HG02678 (cell line): ENCODE data around the gene OR4D5.

Experiments used
- ATAC-seq: cut with Tn5 transposase; IDR thresholded peaks from one replicate; pipeline ENCODE4 v1.9.1; 2021; ENCODE audit warnings: mild to moderate bottlenecking, moderate library complexity; ENCODE audit not compliant: unreplicated experiment

OR4D5 gene

DNA sequence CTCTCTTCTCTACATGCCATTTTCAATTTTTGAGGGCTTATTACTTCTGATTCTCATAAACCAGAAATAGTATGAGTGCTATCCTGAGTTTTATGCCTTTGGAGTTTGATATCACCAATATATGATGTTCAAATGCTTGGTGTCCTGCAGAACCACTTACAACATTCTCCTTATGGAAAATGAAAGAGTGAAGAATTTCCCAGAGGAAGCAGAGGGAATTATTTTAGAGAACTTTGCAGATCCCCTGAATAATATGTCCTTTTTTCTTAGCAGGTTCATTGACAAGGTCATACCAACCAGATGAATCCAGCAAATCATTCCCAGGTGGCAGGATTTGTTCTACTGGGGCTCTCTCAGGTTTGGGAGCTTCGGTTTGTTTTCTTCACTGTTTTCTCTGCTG, at the start of gene OR4D5:
Gene OR4D5, plus strand, starts transcription at position 301 of the 400 bp plus-strand sequence. Its CDS starts 0 bp downstream, at position 301.
- no peak for ATAC-seq

DNA sequence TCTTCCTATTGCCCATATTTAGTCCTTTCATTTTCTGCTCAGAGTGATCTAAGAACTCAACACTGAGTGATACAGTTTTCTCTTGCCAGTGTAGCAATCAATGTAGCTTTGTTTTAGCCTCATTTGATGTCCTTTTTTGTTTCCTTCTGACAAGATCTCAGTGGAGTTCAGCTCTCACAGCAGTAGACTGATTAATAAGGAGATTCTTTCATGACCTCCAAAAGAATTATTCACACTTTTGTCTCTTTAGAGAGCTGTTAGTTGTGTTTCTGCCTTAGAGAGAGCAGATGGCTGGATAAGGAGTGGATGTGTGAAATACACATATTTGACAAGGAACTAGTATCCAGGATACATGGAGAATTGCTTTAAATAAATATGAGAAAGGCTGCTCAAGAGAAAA, 47.4 kb upstream of the OR4D5 start:
- no peak for ATAC-seq

DNA sequence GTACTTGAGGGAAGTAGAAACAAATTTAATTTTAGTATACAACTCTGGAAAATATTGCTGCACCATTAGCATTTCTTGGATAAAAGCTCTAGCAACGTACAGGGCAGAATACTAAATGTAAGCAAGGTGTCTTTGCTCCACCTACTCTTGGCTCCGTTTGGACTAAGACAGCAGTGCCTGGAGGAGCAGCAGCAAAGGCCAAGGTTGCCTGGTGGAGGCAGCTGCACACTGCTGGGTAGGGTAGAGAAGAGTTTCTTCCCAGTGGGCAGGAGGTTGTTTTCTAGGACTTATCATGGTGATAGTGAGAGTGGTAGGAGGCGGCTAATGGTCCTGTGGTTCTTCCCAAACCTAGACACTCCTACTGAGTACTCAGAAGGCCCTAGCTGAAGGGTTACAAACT, 39.6 kb upstream of the OR4D5 start:
- ATAC-seq = no peak

DNA sequence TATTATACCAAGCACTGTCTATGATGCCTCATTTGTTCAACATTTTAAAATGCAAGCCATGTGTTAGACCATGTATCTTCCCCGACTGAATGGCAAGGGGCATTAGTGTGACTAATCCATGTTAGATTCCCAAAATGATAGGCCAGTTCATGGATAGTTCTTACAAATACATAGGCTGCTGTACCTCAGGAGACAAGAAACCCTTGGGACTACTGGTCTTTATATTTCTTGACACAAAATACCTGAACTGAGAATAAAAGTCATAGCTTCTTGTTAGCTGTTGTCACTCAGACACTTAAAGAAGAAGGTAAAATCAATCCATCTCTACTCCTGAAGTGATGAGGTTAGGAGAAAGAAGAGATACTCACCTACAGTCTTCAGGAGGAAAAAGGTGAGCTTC, 37.5 kb upstream of the OR4D5 start, which contains the start of gene OR8D4:
Gene OR8D4, plus strand, starts transcription at position 301 of the 400 bp plus-strand sequence. CDS start 4,265 bp downstream, outside the sequence.
- ATAC-seq = no peak

DNA sequence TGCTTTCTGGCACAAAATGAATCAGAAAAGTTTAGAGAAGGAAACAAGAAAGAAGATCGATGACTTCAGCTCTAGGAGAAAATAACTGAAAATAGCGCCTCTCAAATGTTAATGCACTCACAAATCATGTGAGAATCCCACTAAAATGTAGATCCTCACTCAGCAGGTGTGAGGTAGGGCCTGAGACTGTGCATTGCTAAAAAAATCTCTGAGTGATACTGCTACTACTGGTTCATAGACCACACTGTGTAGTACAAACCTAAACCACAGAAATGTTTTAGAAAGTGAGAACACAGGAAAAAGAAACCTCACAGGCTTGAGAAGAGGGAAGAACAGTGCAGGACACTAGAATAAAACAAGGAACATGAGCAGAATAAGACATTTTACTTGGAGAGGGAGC, 35.5 kb upstream of the OR4D5 start:
- ATAC-seq = peak; percentile 49

DNA sequence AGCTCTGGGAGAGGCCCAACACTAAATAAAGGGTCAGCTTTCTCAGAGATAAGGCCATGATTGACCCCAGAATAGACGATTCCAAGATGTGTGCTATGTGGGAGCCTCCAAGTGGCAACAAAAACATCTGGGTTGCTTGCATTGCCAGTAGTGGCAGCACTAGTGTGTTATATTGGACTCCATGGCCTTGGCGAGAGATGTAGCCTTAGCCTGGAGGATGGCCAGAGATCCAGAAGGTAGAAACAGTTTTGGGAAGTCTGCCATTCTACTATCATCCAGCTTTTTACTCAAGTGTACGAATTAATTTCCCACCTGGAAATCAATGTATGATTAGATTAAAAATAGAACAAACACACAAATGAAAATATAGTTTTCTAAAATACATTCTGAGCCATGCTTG, 34.5 kb upstream of the OR4D5 start:
- ATAC-seq = no peak

DNA sequence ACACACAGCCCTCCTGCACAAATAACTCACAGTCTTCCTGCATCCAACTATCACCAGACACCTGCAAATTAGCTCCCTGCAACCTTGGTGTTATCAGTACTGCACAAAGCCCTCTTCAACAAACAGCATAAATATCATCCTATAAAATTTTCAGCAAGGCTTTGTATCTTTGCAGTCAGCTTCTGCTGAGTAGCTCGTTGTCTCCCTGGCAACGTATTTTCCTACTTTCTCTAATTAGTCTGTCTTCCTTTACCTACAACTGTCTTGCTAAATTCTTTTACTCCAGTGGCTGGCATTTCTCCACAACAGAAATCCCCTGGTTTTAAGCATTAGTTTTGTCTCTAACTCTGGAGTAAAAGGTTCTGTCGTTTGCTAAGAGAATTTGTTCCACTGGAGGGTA, 33.6 kb upstream of the OR4D5 start:
- no peak for ATAC-seq

DNA sequence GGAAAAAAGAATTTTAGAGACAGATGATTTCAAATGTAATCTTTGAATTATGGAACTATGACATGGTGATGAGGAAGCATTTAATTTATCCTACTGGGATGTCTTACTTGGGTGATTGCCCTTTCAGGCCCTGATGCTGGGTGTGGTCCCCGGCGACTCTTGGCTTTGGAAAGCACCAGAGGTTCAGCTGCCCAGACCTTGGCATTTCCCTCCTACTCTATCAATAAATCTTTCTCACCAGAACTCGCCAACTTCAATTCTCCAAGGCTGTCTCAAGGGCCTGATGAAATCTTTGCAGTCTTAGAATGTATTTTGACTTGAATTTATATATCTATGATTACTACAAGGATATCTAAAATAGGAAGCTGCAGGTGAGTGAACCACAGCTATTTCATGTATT, 18.5 kb upstream of the OR4D5 start:
- ATAC-seq = no peak

DNA sequence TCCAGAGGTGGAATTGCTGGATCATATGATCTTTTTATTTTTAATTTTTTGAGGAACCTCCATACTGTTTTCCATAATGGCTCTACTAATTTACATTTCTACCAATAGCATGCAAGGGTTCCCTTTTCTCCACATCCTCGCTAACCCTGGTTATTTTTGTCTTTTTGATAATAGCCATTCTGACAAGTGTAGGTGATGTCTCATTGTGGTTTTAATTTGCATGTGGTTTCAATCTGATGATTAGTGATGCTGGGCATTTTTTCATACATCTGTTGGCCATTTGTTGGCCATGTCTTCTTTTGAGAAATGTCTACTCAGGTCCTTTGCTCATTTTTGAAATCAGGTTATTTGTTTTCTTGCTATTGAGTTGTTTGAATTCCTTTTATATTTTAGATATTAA, 15.4 kb upstream of the OR4D5 start:
- no peak for ATAC-seq

DNA sequence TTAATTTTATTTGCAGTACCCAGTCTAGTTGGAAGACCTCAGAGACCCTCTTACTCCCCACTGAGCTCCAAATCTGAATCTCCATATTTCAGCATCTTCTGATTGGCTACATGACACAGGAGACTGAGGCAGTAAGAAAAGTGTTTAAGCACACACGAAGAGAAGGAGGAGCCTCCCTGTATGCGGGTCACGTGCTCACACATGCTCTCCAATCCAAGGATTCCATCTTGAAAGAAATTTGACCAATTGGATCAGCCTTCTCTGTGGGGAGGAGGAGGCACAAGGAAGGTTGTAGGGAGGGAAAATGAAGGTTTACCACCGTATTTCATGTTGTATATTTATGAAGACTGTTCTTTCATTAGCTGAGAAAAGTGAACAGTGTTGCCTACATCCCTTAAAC, 3.0 kb downstream of the OR4D5 start:
- no peak for ATAC-seq

DNA sequence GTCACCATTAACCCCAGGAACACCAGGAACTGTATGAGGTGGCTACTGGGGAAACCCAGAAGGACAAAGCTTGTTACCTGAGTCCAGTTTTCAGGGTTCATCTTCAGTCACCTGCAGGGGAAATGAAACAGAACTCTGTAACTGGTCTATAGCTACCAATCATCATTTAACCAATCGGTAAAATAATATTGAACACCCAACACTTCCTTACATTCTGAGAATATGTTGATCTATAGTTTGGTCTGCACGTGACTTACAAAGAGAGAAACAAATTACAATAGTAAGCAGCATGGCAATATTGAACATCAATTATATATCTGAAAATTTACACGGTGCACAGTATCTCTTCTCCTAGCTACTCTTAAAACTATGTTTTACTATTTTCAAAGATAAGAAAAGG, 4.3 kb downstream of the OR4D5 start, which contains the start of gene OR6T1:
Gene OR6T1, minus strand, starts transcription at position 101 of the 400 bp plus-strand sequence. Its CDS starts 0 bp downstream, at position 101.
- no peak for ATAC-seq

DNA sequence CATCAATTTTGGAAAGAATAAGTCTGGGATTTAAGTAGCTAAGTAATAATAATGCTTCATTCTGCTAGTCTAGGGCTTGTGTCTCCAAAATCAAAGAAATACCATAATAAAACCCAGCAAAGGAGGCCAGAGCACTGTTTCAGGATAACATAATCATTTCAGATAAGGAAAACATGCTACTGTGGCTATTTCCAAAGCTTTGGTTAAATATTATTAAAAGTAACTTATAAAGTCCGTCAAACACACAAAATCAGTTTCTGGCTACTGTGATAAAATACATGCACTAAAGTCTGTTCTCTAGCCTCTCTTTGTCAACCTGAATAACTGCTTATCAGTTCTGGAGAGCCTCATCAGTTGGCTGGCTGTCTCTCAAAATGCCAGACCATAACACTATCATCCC, 5.7 kb downstream of the OR4D5 start:
- no peak for ATAC-seq

DNA sequence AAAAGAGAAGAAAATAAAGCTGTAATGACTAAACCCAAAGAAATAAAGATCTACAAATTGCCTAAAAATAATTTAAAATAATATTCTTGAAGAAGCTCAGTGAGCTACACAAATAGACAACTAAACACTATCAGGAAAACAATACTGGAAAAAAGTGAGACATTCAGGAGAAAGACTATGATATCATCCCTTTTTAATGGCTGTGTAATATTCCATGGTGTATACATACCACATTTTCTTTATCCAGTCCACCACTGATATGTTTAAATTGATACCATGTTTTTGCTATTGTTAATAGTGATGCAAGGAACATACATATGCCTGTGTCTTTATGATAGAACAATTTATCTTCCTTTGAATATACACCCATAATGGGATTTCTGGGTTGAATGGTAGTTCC, 17.3 kb downstream of the OR4D5 start:
- ATAC-seq = no peak

DNA sequence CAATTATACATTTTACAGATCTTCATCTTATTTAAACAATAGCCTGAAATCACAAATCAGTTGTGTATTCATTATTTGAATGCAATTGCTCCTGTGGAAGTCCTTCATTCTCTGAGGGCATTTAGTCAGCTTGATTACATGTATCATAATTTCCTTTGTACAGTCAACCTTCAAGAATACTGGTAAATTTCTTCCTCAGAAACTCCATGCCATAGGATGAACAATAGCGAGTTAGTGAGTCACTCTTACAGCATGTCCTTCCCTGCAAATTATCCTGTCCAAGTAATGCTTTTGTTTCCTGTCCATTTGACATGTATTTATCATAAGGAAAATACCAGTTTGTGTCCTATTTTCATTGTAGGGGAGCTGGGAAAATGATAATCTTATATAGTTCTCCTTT, 34.4 kb downstream of the OR4D5 start:
- ATAC-seq = no peak

DNA sequence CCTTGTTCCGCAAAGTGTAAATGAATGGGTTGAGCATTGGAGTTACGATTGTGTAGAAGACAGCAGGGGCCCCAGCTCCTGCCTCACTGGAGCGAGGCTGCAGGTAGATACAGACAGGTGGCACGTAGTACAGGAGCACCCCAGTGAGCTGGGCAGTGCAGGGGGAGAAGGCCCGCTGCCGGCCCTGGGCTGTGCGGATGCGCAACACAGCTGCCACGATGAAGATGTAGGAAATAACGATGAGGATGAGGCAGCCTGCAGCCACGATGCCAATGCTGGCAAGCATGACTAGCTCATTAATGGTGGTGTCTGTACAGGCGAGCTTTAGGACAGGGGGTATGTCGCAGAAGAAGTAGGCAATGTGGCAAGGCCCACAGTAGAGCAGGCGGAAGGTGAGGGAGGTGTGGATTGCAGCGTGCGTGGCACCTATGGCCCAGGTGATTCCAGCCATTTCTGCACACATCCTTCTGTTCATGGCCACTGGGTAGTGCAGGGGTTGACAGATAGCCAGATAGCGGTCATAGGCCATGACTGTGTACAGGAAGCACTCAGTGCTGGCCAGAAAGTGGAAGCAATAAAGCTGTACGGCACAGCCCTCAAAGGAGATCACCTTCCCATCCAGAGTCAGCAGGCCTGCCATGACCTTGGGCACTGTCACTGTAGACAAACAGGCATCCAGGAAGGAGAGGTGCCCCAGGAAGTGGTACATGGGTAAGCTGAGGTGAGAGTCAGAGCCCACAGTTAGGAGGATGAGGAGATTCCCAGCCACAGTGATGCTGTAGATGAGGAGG, 37.5 kb downstream of the OR4D5 start:
- no peak for ATAC-seq

DNA sequence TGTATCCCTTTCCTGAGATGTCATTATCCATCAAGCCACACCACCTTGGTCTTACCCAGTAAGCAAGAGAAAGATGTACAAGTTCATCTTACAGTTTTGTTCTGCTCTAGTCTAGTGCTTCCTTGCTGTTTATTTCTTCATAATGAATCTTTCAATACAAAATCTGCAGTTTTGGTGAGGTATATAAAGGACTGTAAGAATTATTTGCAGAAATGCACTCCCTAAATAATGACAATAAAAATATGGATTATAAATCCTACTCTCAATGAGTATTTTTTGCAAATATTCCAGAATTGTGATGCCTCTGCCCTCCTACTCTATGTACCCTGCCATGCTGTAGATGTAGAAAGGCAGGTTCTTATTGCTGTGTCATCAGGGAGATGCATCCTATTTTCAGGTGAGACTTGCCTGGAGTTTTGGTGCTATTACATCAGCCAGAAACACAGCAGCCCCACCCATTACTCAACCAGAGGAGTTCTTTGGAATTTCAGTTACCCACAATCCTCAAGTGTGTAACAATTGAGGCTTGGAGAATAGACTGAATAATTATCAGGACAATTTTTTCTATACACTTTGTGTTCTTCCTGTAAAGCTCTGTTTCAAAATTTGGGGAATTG, 38.4 kb downstream of the OR4D5 start, which contains the start of gene OR10S1:
Gene OR10S1, minus strand, starts transcription at position 51 of the 617 bp plus-strand sequence. CDS start 117 bp downstream, outside the sequence.
- ATAC-seq = no peak

DNA sequence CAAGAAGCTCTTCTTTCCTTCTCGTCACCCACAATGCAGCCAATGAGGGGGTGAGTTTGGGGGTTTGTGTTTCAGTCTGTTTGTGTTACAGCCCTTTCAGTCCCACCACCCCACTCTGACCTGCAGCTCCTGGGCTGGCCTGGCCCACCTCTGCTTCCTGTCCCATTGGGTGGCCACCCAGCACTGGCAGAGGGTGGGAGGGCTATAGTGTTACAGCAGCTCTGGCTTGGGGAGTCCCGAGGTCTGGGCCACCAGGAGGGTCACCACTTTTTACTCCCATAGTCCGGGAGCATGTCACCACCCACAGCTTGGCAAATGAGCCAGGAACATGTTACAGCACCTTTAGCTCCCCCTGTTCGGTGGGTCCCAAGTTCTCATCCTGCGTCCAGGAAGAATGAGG, 39.9 kb downstream of the OR4D5 start:
- ATAC-seq = no peak
